ENCODE measurements around the gene ROBO3. TPM values are rescaled to one million over a fixed set of nuclear protein-coding genes. Genes with fewer than 3 reads are reported as not detected.

The ROBO3 gene
- total and polyA plus RNA-seq, 10 of the 15 experiments (the other 5 are each of a cell fraction or from before 2014, with no cell fraction given): 0.10 to 0.63 (median 0.31) TPM; not detected in 2

- FAIRE-seq (no peak), DNase-seq (ENCODE audit: low read depth, low spot score) (no peak), ATAC-seq (no peak)
- H3K4me2 ChIP-seq (ENCODE audit: control insufficient read depth, insufficient read depth): no peak overlapping the region
- CTCF ChIA-PET: no interaction called here
- no TSS peak for BruUV-seq (replicated peaks)
- SMC1A ChIA-PET (ENCODE audit: uncharacterized antibody, unreplicated experiment): no interaction called here
- H3K4me1 ChIP-seq (ENCODE audit: control insufficient read depth, insufficient read depth, low read length): no peaks in the 10 kb centered on the region
- no peak overlapping the region for H3K9ac ChIP-seq (ENCODE audit: control insufficient read depth, insufficient read depth, low read length)
- TF ChIP-seq ZBED1 (IDR thresholded peaks at IDR 0.05; ENCODE audit: borderline replicate concordance): no peak
- H4K20me1 ChIP-seq (ENCODE audit: control insufficient read depth, insufficient read depth): no peaks in the 10 kb centered on the region
- H3K27ac ChIP-seq (ENCODE audit: control insufficient read depth, insufficient read depth): no peak overlapping the region
- RAD21 ChIA-PET (ENCODE audit: unreplicated experiment): no interaction called here
- intact Hi-C loops (cut with micrococcal nuclease; ENCODE audit: unreplicated experiment): no loop called here
- H2AFZ ChIP-seq (ENCODE audit: control insufficient read depth, low read depth, low read length): no peak overlapping the region
- H3K36me3 ChIP-seq (ENCODE audit: control insufficient read depth in 2 of 2, insufficient read depth in 2 of 2, low read length in 1 of 2): no peaks in the 10 kb centered on the region
- H3K9me3 ChIP-seq (replicated peaks; ENCODE audit: control insufficient read depth, insufficient read depth, low read length): no peaks in the 10 kb centered on the region
- peaks cover 28 to 29% of the 10 kb centered on the region in 2 experiments for H3K27me3 ChIP-seq (replicated peaks in 1 of 2; ENCODE audit: control insufficient read depth in 2 of 2, insufficient read depth in 2 of 2, low read length in 1 of 2)
- POLR2A ChIA-PET: no interaction called here
- no peak overlapping the region for H3K4me3 ChIP-seq
- H3K79me2 ChIP-seq (ENCODE audit: control insufficient read depth, insufficient read depth, low read length): no peaks in the 10 kb centered on the region
- 28% methylated on average over 18 of the region's 18 CpGs for WGBS (ENCODE audit: insufficient coverage, insufficient replicate concordance, low lambda C conversion rate, missing lambda C conversion rate)
- in situ Hi-C loops (cut with MboI): no loop called here
Measured at GRCh38 chr11:124864176-124864891, 898 bp upstream of the ROBO3 start.

GRCh38 chr11:124864892-124865180, 396 bp upstream of the ROBO3 start:
- peaks cover 29 to 31% of the 10 kb centered on the region in 2 experiments for H3K27me3 ChIP-seq (replicated peaks in 1 of 2; ENCODE audit: control insufficient read depth in 2 of 2, insufficient read depth in 2 of 2, low read length in 1 of 2)

More at GRCh38 chr11:124864892-124865180, 396 bp upstream of the ROBO3 start:
- H4K20me1 ChIP-seq (ENCODE audit: control insufficient read depth, insufficient read depth): no peaks in the 10 kb centered on the region
- H3K9ac ChIP-seq (ENCODE audit: control insufficient read depth, insufficient read depth, low read length): no peak overlapping the region
- ChIA-PET POLR2A (no interaction called here), CTCF (no interaction called here), RAD21 (ENCODE audit: unreplicated experiment) (no interaction called here), SMC1A (ENCODE audit: uncharacterized antibody, unreplicated experiment) (no interaction called here)
- FAIRE-seq (no peak), ATAC-seq (no peak), DNase-seq (ENCODE audit: low read depth, low spot score) (no peak)
- TF ChIP-seq ZNF217 (IDR thresholded peaks at IDR 0.05) (no peak), BCL3 (IDR thresholded peaks at IDR 0.05; ENCODE audit: borderline replicate concordance, insufficient read depth, low read depth, low read length, poor library complexity, severe bottlenecking) (no peak), CUX1 (IDR thresholded peaks at IDR 0.05; ENCODE audit: insufficient replicate concordance, low read depth, low read length) (no peak), JUND (IDR thresholded peaks at IDR 0.05; ENCODE audit: low read depth, low read length) (no peak)
- no TSS peak for BruUV-seq (replicated peaks)
- 28% methylated on average over 9 of the region's 9 CpGs for WGBS (ENCODE audit: insufficient coverage, insufficient replicate concordance, low lambda C conversion rate, missing lambda C conversion rate)
- no peaks in the 10 kb centered on the region for H3K79me2 ChIP-seq (ENCODE audit: control insufficient read depth, insufficient read depth, low read length)
- H2AFZ ChIP-seq (ENCODE audit: control insufficient read depth, low read depth, low read length): no peak overlapping the region
- no peak overlapping the region for H3K4me3 ChIP-seq
- in situ Hi-C loops (cut with MboI) (no loop called here), intact Hi-C loops (cut with micrococcal nuclease; ENCODE audit: unreplicated experiment) (loop anchor here (5.0 kb wide), 1 partner anchor 463 kb away; no protein-coding TSS in a partner anchor)
- no peaks in the 10 kb centered on the region for H3K36me3 ChIP-seq (ENCODE audit: control insufficient read depth in 2 of 2, insufficient read depth in 2 of 2, low read length in 1 of 2)
- no peaks in the 10 kb centered on the region for H3K9me3 ChIP-seq (replicated peaks; ENCODE audit: control insufficient read depth, insufficient read depth, low read length)
- H3K4me1 ChIP-seq (ENCODE audit: control insufficient read depth, insufficient read depth, low read length): no peaks in the 10 kb centered on the region
- no peak overlapping the region for H3K4me2 ChIP-seq (ENCODE audit: control insufficient read depth, insufficient read depth)
- no peak overlapping the region for H3K27ac ChIP-seq (ENCODE audit: control insufficient read depth, insufficient read depth)
